Right renal pelvis (tissue), 4 donors: ENCODE measurements around the gene RHOJ. TPM values are rescaled to one million over a fixed set of nuclear protein-coding genes. Genes with fewer than 3 reads are reported as not detected.
"Not testable (repeated sequence)": the region's sequence is repeated elsewhere in the genome, so short reads cannot be mapped to it uniquely, and the experiment has no call there.

Experiments used
- DNase-seq, 4 donors: peaks; one replicate each; pipeline ENCODE4 v3.0.0-alpha.2; 2013; ENCODE audit warnings: low read depth in 4 of 4, low spot score in 3 of 4, missing footprints in 1 of 4
- polyA plus RNA-seq, 4 donors: library from polyadenylated mRNA; unstranded; fragments of 120-200 nt; gene quantifications; one replicate each; pipeline ENCODE4 v1.2.1, GENCODE V29; 2013; ENCODE audit not compliant: insufficient read length in 4 of 4

Gene RHOJ
- polyA plus RNA-seq = 10 to 100 TPM; 18.3 to 22.6 (median 21.2) TPM

GRCh38 chr14:63204407-63205043 is at the start of gene RHOJ:
Gene RHOJ (plus strand): TSS chr14:63204443. CDS start chr14:63204870, 427 bp downstream.
- peak in 1 of 4 donors; percentile 34 for DNase-seq

GRCh38 chr14:63155511-63156185 is 48.6 kb upstream of the RHOJ start:
- no peak for DNase-seq

- no peak for DNase-seq
These were observed 47.0 kb upstream of the RHOJ start for GRCh38 chr14:63157195-63157594.

- no peak for DNase-seq
These were observed 40.9 kb upstream of the RHOJ start for GRCh38 chr14:63163306-63163705.

GRCh38 chr14:63164108-63164683 is 40.0 kb upstream of the RHOJ start:
- DNase-seq = no peak

GRCh38 chr14:63165267-63165666 is 39.0 kb upstream of the RHOJ start:
- not testable (repeated sequence) for DNase-seq

GRCh38 chr14:63167044-63167443 is 37.2 kb upstream of the RHOJ start:
- DNase-seq = no peak

- DNase-seq = peak in 3 of 4 donors; percentile 10 to 20 (median 18)
These were observed 29.5 kb upstream of the RHOJ start for GRCh38 chr14:63174760-63175191.

- DNase-seq = no peak
These were observed 28.7 kb upstream of the RHOJ start for GRCh38 chr14:63175531-63175930.

- no peak for DNase-seq
These were observed 25.3 kb upstream of the RHOJ start for GRCh38 chr14:63178912-63179311.

- no peak for DNase-seq
These were observed 24.9 kb upstream of the RHOJ start for GRCh38 chr14:63179383-63179782.

GRCh38 chr14:63180011-63180410 is 24.2 kb upstream of the RHOJ start:
- no peak for DNase-seq

GRCh38 chr14:63182968-63183367 is 21.3 kb upstream of the RHOJ start:
- no peak for DNase-seq

- no peak for DNase-seq
These were observed 17.8 kb upstream of the RHOJ start for GRCh38 chr14:63186453-63186852.

- DNase-seq = no peak
These were observed 13.0 kb upstream of the RHOJ start for GRCh38 chr14:63191211-63191610.

- DNase-seq = no peak
These were observed 12.2 kb upstream of the RHOJ start for GRCh38 chr14:63192085-63192484.

GRCh38 chr14:63193236-63193635 is 11.0 kb upstream of the RHOJ start:
- DNase-seq = no peak

- no peak for DNase-seq
These were observed 4.1 kb upstream of the RHOJ start for GRCh38 chr14:63200035-63200740.

GRCh38 chr14:63200767-63201166 is 3.5 kb upstream of the RHOJ start:
- DNase-seq = no peak

GRCh38 chr14:63203015-63203414 is 1.2 kb upstream of the RHOJ start:
- DNase-seq = no peak
